ENCODE data around the gene HBEGF. TPM values are rescaled to one million over a fixed set of nuclear protein-coding genes. Genes with fewer than 3 reads are reported as not detected.
A peak's percentile ranks its signal among the peaks of the same experiment; 100 is the strongest.

The HBEGF gene
- total RNA-seq, 2 donors from 2014 or later: 3.1 to 7.3 TPM

DNA sequence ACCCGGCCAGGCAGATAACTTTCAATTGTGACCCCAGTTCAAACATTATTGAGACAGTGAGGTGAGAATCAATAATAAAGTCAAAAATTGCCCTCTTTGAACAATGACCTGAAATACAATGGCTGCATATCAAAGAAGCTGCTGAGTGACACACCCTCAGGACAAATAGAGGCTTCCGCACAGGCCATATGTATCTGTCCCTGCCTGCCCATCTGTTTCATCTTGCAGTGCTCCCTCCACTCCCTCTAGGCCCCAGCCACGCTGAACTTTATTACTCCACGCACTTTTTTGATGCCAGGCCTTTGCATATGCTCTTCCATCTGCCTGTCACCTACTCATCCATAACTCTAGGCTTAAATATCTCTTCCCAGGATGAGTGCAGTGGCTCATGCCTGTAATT, 27.6 kb downstream of the HBEGF start:
- H3K27ac ChIP-seq: no peak overlapping the region
- H3K36me3 ChIP-seq (replicated peaks in 1 of 2; ENCODE audit: insufficient read depth in 1 of 2, low read depth in 2 of 2): no peaks in the 10 kb centered on the region
- TF ChIP-seq, protein P1, sequence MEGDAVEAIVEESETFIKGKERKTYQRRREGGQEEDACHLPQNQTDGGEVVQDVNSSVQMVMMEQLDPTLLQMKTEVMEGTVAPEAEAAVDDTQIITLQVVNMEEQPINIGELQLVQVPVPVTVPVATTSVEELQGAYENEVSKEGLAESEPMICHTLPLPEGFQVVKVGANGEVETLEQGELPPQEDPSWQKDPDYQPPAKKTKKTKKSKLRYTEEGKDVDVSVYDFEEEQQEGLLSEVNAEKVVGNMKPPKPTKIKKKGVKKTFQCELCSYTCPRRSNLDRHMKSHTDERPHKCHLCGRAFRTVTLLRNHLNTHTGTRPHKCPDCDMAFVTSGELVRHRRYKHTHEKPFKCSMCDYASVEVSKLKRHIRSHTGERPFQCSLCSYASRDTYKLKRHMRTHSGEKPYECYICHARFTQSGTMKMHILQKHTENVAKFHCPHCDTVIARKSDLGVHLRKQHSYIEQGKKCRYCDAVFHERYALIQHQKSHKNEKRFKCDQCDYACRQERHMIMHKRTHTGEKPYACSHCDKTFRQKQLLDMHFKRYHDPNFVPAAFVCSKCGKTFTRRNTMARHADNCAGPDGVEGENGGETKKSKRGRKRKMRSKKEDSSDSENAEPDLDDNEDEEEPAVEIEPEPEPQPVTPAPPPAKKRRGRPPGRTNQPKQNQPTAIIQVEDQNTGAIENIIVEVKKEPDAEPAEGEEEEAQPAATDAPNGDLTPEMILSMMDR (IDR thresholded peaks at IDR 0.05): no peak
- TF ChIP-seq POLR2A (IDR thresholded peaks at IDR 0.05): no peak
- H3K4me3 ChIP-seq: no peak overlapping the region
- ATAC-seq: no peak
- 94% methylated on average over 4 of the region's 4 CpGs for WGBS, 2 donors
- H3K9me3 ChIP-seq: no peaks in the 10 kb centered on the region
- DNase-seq: no peak
- H3K4me1 ChIP-seq: peaks cover 22% of the 10 kb centered on the region
- H3K27me3 ChIP-seq: no peaks in the 10 kb centered on the region
- intact Hi-C loops (cut with DNase I): no loop called here

DNA sequence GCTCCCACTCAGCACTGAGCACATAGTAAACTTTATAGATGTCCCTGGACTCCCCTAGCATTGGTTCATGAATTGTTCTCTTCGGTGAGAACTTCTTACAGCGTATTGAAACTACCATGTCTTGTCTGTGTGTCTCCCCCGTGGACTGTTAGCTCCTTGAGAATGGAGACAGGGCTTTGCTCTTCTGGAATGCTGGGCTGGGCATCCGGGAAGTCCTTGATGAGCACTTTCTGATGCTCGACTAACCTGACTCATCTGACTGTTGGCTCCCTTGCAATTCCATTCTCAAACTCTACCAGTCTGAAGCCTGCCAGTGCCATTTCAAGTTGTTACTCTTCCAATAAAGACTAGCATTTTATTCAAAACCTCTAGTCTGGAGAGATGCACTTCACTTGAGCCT, 28.5 kb downstream of the HBEGF start:
- TF ChIP-seq, protein P1 (IDR thresholded peaks at IDR 0.05): no peak
- TF ChIP-seq POLR2A (IDR thresholded peaks at IDR 0.05): no peak
- H3K4me3 ChIP-seq: no peak overlapping the region
- H3K36me3 ChIP-seq (replicated peaks in 1 of 2; ENCODE audit: insufficient read depth in 1 of 2, low read depth in 2 of 2): no peaks in the 10 kb centered on the region
- no peaks in the 10 kb centered on the region for H3K27me3 ChIP-seq
- intact Hi-C loops (cut with DNase I): no loop called here
- ATAC-seq (no peak), DNase-seq (no peak)
- H3K9me3 ChIP-seq: no peaks in the 10 kb centered on the region
- WGBS, 2 donors: 79 to 84% methylated on average over 5 of the region's 5 CpGs
- H3K4me1 ChIP-seq: peaks cover 12% of the 10 kb centered on the region
- H3K27ac ChIP-seq: no peak overlapping the region

DNA sequence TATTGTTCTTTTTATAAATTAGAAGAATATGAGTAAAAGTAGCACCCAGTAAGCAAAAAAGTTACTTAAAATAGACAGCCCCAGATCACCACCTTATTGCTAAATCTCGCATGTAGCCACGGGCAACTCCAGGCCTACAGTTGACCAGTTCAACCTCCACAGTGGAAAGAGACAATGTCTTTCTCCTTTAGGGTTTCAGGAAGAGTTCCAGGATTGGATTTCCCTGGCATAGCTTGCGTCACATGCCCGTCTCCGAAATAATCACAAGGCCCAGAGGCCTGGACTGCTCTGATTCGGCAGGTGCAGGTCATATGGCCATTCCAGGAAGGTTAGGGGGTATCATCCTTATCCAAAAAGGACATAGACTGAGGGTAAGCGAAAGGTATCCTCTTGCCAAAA, 33.6 kb downstream of the HBEGF start:
- Histone ChIP-seq H3K36me3 (replicated peaks in 1 of 2; ENCODE audit: insufficient read depth in 1 of 2, low read depth in 2 of 2) (no peaks in the 10 kb centered on the region), H3K27me3 (no peaks in the 10 kb centered on the region), H3K4me3 (no peak overlapping the region), H3K27ac (peak overlapping the region in 1 of 4 donors; percentile 33), H3K9me3 (no peaks in the 10 kb centered on the region), H3K4me1 (no peaks in the 10 kb centered on the region)
- intact Hi-C loops (cut with DNase I): no loop called here
- 85 to 91% methylated on average over 7 of the region's 7 CpGs for WGBS, 2 donors
- DNase-seq (no peak), ATAC-seq (no peak)
- TF ChIP-seq, protein P1 (IDR thresholded peaks at IDR 0.05): no peak
- TF ChIP-seq POLR2A (IDR thresholded peaks at IDR 0.05): no peak

DNA sequence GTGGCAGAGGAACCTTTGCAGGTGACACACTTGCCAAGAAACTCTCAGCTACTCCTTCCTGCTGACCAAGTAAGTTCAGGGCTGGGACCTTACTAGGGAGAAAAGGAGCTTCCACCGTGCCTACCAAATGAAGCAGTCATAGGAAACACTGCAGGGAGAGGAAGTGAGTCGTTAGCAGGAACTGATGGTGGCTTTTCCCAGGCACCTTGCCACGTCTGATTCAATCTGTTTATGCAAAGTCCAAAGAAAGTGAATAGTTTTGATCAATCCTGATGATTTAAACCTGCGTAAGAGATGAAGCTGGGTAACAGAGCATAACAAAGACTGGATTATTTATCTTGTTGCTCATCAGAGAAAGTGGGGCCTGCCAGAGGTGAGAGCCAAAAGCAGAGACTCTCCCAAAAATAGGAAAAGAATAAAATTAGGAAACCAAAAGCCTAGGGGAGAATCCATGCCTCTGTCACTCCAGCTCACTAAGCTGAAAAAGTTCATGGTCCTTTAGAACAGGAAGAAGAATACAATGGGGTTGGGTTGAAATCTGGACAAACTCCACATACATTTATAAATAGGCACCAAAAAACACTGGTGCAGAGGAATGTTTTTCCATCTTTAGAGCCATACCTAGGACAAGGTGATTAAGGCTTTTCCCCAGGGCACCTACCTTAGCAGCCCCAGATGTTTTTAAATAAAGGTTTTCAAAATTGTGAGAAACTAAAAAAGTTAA, 34.2 kb downstream of the HBEGF start:
- peak overlapping the region in 2 of 4 donors; percentile 6 to 33 for H3K27ac ChIP-seq

More for the DNA sequence above, 34.2 kb downstream of the HBEGF start:
- Histone ChIP-seq H3K4me1 (no peaks in the 10 kb centered on the region), H3K4me3 (no peak overlapping the region), H3K36me3 (replicated peaks in 1 of 2; ENCODE audit: insufficient read depth in 1 of 2, low read depth in 2 of 2) (no peaks in the 10 kb centered on the region), H3K27me3 (no peaks in the 10 kb centered on the region), H3K9me3 (no peaks in the 10 kb centered on the region)
- no peak for TF ChIP-seq POLR2A (IDR thresholded peaks at IDR 0.05)
- TF ChIP-seq, protein P1 (IDR thresholded peaks at IDR 0.05): no peak
- DNase-seq (peak in 2 of 4 donors; percentile 42 to 49), ATAC-seq (peak; percentile 38)
- intact Hi-C loops (cut with DNase I): no loop called here
- 39 to 42% methylated on average over 4 of the region's 4 CpGs for WGBS, 2 donors
